Upper lobe of left lung (tissue), 6 donors: ENCODE results near the gene PWWP2B. TPM values are rescaled to one million over a fixed set of nuclear protein-coding genes. Genes with fewer than 3 reads are reported as not detected.
A peak's percentile ranks its signal among the peaks of the same experiment; 100 is the strongest.

Source experiments
- ATAC-seq, 2 donors: fragments of 200-7000 bp; cut with Tn5 transposase; one replicate each; pipeline ENCODE4 v1.9.1; 2022; ENCODE audit warnings: mild to moderate bottlenecking in 2 of 2, moderate library complexity in 2 of 2; ENCODE audit not compliant: low FRiP score in 2 of 2
- DNase-seq, 2 donors: peaks; one replicate each; pipeline ENCODE4 v3.0.0-alpha.2; 2019 to 2020
- H3K27ac ChIP-seq, 4 donors: fragments of 200-600 bp; sonication (generic); one replicate each; pipeline ENCODE4 v1.5.1; 2016 to 2019
- H3K27me3 ChIP-seq, 4 donors: fragments of 200-600 bp; sonication (generic); one replicate each; pipeline ENCODE4 v1.5.1; 2017 to 2019
- H3K36me3 ChIP-seq, 4 donors: fragments of 200-600 bp; sonication (generic); one replicate each; pipeline ENCODE4 v1.5.1; 2016 to 2019
- H3K4me1 ChIP-seq, 4 donors: fragments of 200-600 bp; sonication (generic); one replicate each; pipeline ENCODE4 v1.5.1; 2018 to 2019
- H3K4me3 ChIP-seq, 4 donors: fragments of 200-600 bp; sonication (generic); one replicate each; pipeline ENCODE4 v1.5.1; 2017 to 2019; ENCODE audit warnings: mild to moderate bottlenecking in 2 of 4, moderate library complexity in 1 of 4
- H3K9me3 ChIP-seq, 4 donors: fragments of 200-600 bp; sonication (generic); one replicate each; pipeline ENCODE4 v1.5.1; 2018 to 2019
- EP300 ChIP-seq, 4 donors: sonication (generic); formaldehyde crosslinking; IDR thresholded peaks; one replicate each; pipeline ENCODE4 v1.5.1; 2017; ENCODE audit warnings: antibody characterized with exemption in 4 of 4, control low read depth in 2 of 4
- POLR2A ChIP-seq, 4 donors: fragments of 450-650 bp; IDR thresholded peaks; one replicate each; pipeline ENCODE4 v1.5.1; 2016 to 2017; ENCODE audit warnings: antibody characterized with exemption in 4 of 4, mild to moderate bottlenecking in 2 of 4
- POLR2AphosphoS5 ChIP-seq, 2 donors: sonication (generic); formaldehyde crosslinking; IDR thresholded peaks; one replicate each; pipeline ENCODE4 v1.5.1; 2017; ENCODE audit warnings: antibody characterized with exemption in 2 of 2
- WGBS, 2 donors: methylation state at CpG; one replicate each; pipeline ENCODE4 v1.1.5; 2017 to 2018; 5-methylcytosine and 5-hydroxymethylcytosine counted together
- total RNA-seq, 6 donors: library from RNA; depleted of rRNA in 4 of 6; stranded (reverse); fragments of >200 nt in 4 of 6; gene quantifications; one replicate each; pipeline versions ENCODE4 v1.1.0 to v1.2.1, GENCODE V29; 2016 to 2021
- TF ChIP-seq, protein P1 (sequence below), 6 experiments: fragments of 450-650 bp in 4 of 6; fragments of 200-600 bp in 2 of 6; sonication (generic) in 2 of 6; IDR thresholded peaks; one replicate each; pipeline ENCODE4 v1.5.1; 2016 to 2019; ENCODE audit warnings: antibody characterized with exemption in 6 of 6
- donor health status: DM: no; HTN: no; CAD: no; lungs with moderate emphysema.
- donor health status: DM: no; HTN: yes; CAD: no; lungs with severe emphysema.

The PWWP2B gene
- total RNA-seq, 6 donors from 2014 or later = 20.2 to 54.4 (median 32.9) TPM

DNA sequence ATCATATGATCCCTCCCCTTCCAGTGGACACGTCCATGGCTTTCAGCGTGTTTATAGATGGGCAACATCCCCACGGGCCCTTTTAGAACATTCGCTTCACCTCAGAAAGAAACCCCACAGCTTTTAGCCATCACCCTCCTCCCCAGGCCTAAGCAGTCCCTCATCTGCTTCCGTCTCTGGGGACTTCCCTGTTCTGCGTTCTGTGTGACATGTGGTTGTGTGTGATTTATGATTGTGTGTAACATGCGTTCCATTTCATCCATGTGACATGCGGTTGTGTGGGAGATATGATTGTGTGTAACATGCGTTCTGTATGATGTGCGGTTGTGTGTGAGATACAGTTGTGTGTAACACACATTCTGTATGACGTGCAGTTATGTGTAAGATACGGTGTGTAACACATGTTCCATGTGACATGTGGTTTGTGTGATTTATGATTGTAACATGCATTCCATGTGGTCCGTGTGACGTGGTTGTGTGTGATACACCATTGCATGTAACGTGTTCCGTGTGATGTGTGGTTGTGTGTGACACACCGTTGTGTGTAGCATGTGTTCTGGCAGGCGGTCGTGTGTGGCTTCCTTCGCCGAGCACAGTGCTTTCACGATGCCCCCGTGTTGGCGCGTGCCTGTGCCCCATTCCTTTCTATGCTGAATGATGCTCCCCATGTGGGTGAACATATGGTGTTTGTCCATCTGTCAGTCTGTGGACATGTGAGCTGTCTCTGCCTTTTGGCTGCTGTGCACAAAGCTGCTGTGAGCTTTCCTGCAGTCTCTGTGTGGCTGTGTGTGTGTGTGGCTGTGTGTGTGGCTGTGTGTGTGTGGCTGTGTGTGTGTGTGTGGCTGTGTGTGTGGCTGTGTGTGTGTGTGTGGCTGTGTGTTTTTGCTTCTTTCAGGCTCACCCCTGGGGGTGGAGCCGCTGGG is 26.2 kb downstream of the PWWP2B start:
- peak in 1 of 2 donors; percentile 36 for DNase-seq
- peaks cover 46 to 58% (median 53%) of the 10 kb centered on the region in 4 donors for H3K4me1 ChIP-seq

DNA sequence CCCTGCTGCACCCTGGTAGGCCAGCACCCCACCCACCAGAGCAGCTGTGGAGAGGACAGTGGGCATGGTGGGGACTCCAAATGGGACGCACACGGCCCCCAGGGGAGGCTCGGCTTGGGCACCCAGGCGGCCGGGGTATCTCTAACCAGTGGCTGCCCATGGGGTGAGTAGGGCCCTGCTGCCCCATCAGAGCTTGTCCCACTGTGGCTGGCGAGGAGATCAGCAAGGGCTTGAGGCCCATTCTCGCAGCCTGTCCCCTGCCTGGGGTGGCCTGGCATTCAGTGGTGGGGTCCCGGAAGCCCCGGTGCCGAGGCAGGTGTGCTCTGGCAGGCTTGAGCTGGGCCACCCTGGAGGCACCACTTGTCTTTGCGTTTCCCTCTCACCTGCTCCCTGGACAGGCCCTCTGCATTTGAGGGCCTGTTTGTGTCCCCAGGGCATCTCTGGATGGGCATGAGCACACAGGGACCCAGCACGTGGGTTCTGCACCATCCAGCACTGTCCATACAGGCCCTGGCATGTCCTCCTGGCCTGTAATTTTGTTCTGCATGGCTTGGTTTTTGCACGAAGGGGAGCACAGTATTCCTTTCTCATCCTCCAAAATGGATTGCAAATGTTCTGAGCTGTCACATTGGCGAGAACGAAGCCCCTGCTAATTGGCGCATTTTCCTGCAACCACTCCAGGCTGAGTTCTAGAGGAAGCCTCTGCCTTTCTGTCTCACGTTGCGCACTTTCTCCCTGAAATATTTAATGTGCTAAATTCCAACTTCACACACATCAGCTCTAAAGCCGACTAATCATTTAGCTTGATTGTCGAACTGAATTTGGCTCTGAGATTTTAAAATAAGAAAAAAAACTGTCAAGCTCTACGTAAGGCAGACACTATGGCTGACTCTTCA is 27.2 kb downstream of the PWWP2B start:
- no peak for ATAC-seq
- Histone ChIP-seq H3K9me3 (no peaks in the 10 kb centered on the region), H3K27ac (peak overlapping the region in 1 of 4 donors; percentile 98), H3K36me3 (peaks cover 0 to 10% (median 0%) of the 10 kb centered on the region in 4 donors), H3K27me3 (no peaks in the 10 kb centered on the region), H3K4me3 (no peak overlapping the region), H3K4me1 (peaks cover 36 to 49% (median 45%) of the 10 kb centered on the region in 4 donors)
- 87 to 89% methylated on average over 19 to 21 of the region's 21 CpGs for WGBS, 2 donors
- TF ChIP-seq POLR2A (IDR thresholded peaks at IDR 0.05) = no peak
- no peak for TF ChIP-seq POLR2AphosphoS5 (IDR thresholded peaks at IDR 0.05)
- no peak for TF ChIP-seq EP300 (IDR thresholded peaks at IDR 0.05)
- TF ChIP-seq, protein P1, sequence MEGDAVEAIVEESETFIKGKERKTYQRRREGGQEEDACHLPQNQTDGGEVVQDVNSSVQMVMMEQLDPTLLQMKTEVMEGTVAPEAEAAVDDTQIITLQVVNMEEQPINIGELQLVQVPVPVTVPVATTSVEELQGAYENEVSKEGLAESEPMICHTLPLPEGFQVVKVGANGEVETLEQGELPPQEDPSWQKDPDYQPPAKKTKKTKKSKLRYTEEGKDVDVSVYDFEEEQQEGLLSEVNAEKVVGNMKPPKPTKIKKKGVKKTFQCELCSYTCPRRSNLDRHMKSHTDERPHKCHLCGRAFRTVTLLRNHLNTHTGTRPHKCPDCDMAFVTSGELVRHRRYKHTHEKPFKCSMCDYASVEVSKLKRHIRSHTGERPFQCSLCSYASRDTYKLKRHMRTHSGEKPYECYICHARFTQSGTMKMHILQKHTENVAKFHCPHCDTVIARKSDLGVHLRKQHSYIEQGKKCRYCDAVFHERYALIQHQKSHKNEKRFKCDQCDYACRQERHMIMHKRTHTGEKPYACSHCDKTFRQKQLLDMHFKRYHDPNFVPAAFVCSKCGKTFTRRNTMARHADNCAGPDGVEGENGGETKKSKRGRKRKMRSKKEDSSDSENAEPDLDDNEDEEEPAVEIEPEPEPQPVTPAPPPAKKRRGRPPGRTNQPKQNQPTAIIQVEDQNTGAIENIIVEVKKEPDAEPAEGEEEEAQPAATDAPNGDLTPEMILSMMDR (IDR thresholded peaks at IDR 0.05) = no peak
- DNase-seq = peak in 1 of 2 donors; percentile 61

More for the DNA sequence above, 26.2 kb downstream of the PWWP2B start:
- Histone ChIP-seq H3K27me3 (no peaks in the 10 kb centered on the region), H3K27ac (peak overlapping the region; percentile 91 to 98 (median 94)), H3K36me3 (peaks cover 0 to 9% (median 0%) of the 10 kb centered on the region in 4 donors), H3K9me3 (no peaks in the 10 kb centered on the region), H3K4me3 (no peak overlapping the region)
- 72 to 83% methylated on average over 24 to 26 of the region's 26 CpGs for WGBS, 2 donors
- ATAC-seq = peak in 1 of 2 donors; percentile 29
- TF ChIP-seq EP300 (IDR thresholded peaks at IDR 0.05) (no peak), POLR2A (IDR thresholded peaks at IDR 0.05) (peak in 1 of 4 donors; percentile 40), POLR2AphosphoS5 (IDR thresholded peaks at IDR 0.05) (peak; percentile 8 to 37)
- TF ChIP-seq, protein P1 (IDR thresholded peaks at IDR 0.05) = peak in 1 of 6 experiments; percentile 12

DNA sequence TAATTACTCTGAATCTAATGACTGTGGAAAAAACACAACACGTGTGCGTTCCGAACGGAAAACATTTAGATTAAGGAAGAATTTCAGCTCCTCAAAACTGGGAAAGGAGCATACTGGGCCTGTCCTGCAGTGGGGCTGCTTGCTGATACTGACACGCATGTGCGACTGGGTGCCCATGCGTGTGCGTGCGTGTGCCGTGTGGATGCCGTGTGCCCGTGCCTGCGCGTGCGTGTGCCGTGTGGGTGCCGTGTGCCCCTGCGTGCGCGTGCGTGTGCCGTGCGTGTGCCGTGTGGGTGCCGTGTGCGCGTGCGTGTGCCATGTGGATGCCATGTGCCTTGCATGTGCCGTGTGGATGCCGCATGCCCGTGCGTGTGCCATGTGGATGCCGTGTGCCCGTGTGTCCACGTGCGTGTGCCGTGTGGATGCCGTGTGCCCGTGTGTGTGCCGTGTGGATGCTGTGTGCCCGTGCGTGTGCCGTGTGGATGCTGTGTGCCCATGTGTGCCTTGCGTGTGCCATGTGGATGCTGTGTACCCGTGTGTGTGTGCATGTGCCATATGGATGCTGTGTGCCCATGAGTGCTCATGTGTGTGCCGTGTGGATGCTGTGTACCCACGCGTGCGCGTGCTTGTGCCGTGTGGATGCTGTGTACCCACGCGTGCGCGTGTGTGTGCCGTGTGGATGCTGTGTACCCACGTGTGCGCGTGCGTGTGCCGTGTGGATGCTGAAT is 28.2 kb downstream of the PWWP2B start:
- Histone ChIP-seq H3K36me3 (peaks cover 0 to 10% (median 0%) of the 10 kb centered on the region in 4 donors), H3K4me1 (peaks cover 33 to 49% (median 44%) of the 10 kb centered on the region in 4 donors), H3K27ac (no peak overlapping the region), H3K9me3 (no peaks in the 10 kb centered on the region), H3K4me3 (no peak overlapping the region), H3K27me3 (no peaks in the 10 kb centered on the region)
- ATAC-seq (no peak), DNase-seq (peak in 1 of 2 donors; percentile 73)
- WGBS, 2 donors = 93 to 95% methylated on average over 45 to 61 of the region's 61 CpGs
- no peak for TF ChIP-seq POLR2A (IDR thresholded peaks at IDR 0.05)
- no peak for TF ChIP-seq POLR2AphosphoS5 (IDR thresholded peaks at IDR 0.05)
- no peak for TF ChIP-seq EP300 (IDR thresholded peaks at IDR 0.05)
- TF ChIP-seq, protein P1 (IDR thresholded peaks at IDR 0.05) = no peak

DNA sequence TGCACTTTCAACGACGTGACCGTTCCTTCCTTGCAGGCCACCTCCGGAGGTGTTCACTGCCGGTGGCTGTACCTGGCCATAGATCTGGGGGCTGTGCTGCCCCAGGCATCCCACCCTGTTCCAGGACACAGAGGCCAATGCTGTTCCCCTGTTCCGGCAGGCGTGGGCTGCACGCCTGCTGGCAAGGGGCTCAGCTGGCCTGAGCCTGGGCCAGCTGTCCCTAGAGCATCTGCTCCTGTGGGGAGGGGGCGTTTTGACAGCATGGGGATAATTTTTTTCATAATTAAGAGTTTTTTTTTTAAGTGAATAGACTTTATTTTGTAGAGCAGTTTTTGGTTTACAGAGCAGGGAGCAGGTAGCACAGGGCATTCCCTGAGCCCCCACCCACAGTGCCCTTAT is 28.8 kb downstream of the PWWP2B start:
- ATAC-seq = no peak
- no peak for TF ChIP-seq POLR2A (IDR thresholded peaks at IDR 0.05)
- TF ChIP-seq EP300 (IDR thresholded peaks at IDR 0.05) = no peak
- no peak for TF ChIP-seq POLR2AphosphoS5 (IDR thresholded peaks at IDR 0.05)
- TF ChIP-seq, protein P1 (IDR thresholded peaks at IDR 0.05) = no peak

More for the DNA sequence above, 28.8 kb downstream of the PWWP2B start:
- no peaks in the 10 kb centered on the region for H3K9me3 ChIP-seq
- H3K4me1 ChIP-seq = peaks cover 27 to 43% (median 38%) of the 10 kb centered on the region in 4 donors
- H3K4me3 ChIP-seq = no peak overlapping the region
- WGBS, 2 donors = 94 to 97% methylated on average over 9 of the region's 9 CpGs
- no peak overlapping the region for H3K27ac ChIP-seq
- H3K27me3 ChIP-seq = no peaks in the 10 kb centered on the region
- no peak for DNase-seq
- H3K36me3 ChIP-seq = peaks cover 0 to 10% (median 0%) of the 10 kb centered on the region in 4 donors
